Loucy (cell line): ENCODE data around the gene TMEM132D.

ENCODE experiments used
- H2AFZ ChIP-seq: fragments of 200-600 bp; sonication (generic); 2 replicates; pipeline ENCODE4 v1.6.0; 2016; ENCODE audit warnings: antibody characterized with exemption, mild to moderate bottlenecking, low read length, moderate library complexity
- H3F3A ChIP-seq: fragments of 200-600 bp; 2 replicates; pipeline ENCODE4 v1.6.0; 2016; ENCODE audit warnings: antibody characterized with exemption, low read depth, mild to moderate bottlenecking
- H3K27me3 ChIP-seq: fragments of 200-600 bp; sonication (generic); 2 replicates; pipeline ENCODE4 v1.6.1; 2014; ENCODE audit warnings: low read length, mild to moderate bottlenecking; ENCODE audit not compliant: insufficient read depth, poor library complexity, severe bottlenecking
- H3K36me3 ChIP-seq: fragments of 200-600 bp; sonication (generic); 2 replicates; pipeline ENCODE4 v1.6.1; 2016; ENCODE audit warnings: low read length; ENCODE audit not compliant: insufficient read depth
- H3K4me1 ChIP-seq: fragments of 200-600 bp; sonication (generic); 2 replicates; pipeline ENCODE4 v1.5.1; 2014; ENCODE audit warnings: low read length, mild to moderate bottlenecking; ENCODE audit not compliant: insufficient read depth, poor library complexity, severe bottlenecking
- H3K4me2 ChIP-seq: fragments of 200-600 bp; sonication (generic); 2 replicates; pipeline ENCODE4 v1.6.0; 2014; ENCODE audit warnings: antibody characterized with exemption, low read length, low read depth, mild to moderate bottlenecking; ENCODE audit not compliant: poor library complexity, severe bottlenecking
- H3K4me3 ChIP-seq: fragments of 200-600 bp; sonication (generic); 2 replicates; pipeline ENCODE4 v1.5.1; 2014; ENCODE audit warnings: low read length, mild to moderate bottlenecking, mixed read lengths; ENCODE audit not compliant: poor library complexity, severe bottlenecking
- H3K79me2 ChIP-seq: fragments of 200-600 bp; sonication (generic); 2 replicates; pipeline ENCODE4 v1.6.1; 2014; ENCODE audit warnings: low read length; ENCODE audit not compliant: insufficient read depth
- H3K9ac ChIP-seq: fragments of 200-600 bp; sonication (generic); 2 replicates; pipeline ENCODE4 v1.6.0; 2014; ENCODE audit warnings: mild to moderate bottlenecking, low read depth, low read length, moderate library complexity; ENCODE audit not compliant: poor library complexity, severe bottlenecking
- H3K9me2 ChIP-seq: fragments of 200-600 bp; sonication (generic); replicated peaks from 2 replicates; pipeline ENCODE4 v1.6.1; 2016; ENCODE audit warnings: low read depth, low read length, mixed read lengths
- H3K9me3 ChIP-seq: fragments of 200-600 bp; sonication (generic); 2 replicates; pipeline ENCODE4 v1.6.1; 2014; ENCODE audit warnings: mild to moderate bottlenecking, antibody characterized with exemption, low read length, low read depth; ENCODE audit not compliant: insufficient read depth
- H4K20me1 ChIP-seq: fragments of 200-600 bp; sonication (generic); 2 replicates; pipeline ENCODE4 v1.6.0; 2014; ENCODE audit warnings: antibody characterized with exemption, low read length, mild to moderate bottlenecking; ENCODE audit not compliant: insufficient read depth, poor library complexity, severe bottlenecking
- EZH2phosphoT487 ChIP-seq: fragments of 200-600 bp; IDR thresholded peaks from 2 replicates; pipeline ENCODE4 v1.6.1; 2018; ENCODE audit warnings: antibody characterized with exemption, mild to moderate bottlenecking, moderate library complexity, borderline replicate concordance
- TF ChIP-seq, protein P1 (sequence below): fragments of 200-600 bp; sonication (generic); conservative IDR thresholded peaks from 2 replicates; pipeline ENCODE4 v1.5.1; 2014; ENCODE audit warnings: mild to moderate bottlenecking, antibody characterized with exemption, low read length

Gene TMEM132D

GRCh38 chr12:129371268-129371667, 532.6 kb downstream of the TMEM132D start:
- Histone ChIP-seq H3K4me2 (no peak overlapping the region), H3F3A (no peaks in the 10 kb centered on the region), H3K4me3 (no peak overlapping the region), H3K9ac (no peak overlapping the region), H4K20me1 (no peaks in the 10 kb centered on the region), H3K4me1 (no peaks in the 10 kb centered on the region), H3K27me3 (no peaks in the 10 kb centered on the region), H2AFZ (no peak overlapping the region), H3K79me2 (no peaks in the 10 kb centered on the region), H3K9me3 (no peaks in the 10 kb centered on the region; the same call in 1 of the 2 replicates), H3K36me3 (no peaks in the 10 kb centered on the region), H3K9me2 (no peaks in the 10 kb centered on the region)
- TF ChIP-seq, protein P1, sequence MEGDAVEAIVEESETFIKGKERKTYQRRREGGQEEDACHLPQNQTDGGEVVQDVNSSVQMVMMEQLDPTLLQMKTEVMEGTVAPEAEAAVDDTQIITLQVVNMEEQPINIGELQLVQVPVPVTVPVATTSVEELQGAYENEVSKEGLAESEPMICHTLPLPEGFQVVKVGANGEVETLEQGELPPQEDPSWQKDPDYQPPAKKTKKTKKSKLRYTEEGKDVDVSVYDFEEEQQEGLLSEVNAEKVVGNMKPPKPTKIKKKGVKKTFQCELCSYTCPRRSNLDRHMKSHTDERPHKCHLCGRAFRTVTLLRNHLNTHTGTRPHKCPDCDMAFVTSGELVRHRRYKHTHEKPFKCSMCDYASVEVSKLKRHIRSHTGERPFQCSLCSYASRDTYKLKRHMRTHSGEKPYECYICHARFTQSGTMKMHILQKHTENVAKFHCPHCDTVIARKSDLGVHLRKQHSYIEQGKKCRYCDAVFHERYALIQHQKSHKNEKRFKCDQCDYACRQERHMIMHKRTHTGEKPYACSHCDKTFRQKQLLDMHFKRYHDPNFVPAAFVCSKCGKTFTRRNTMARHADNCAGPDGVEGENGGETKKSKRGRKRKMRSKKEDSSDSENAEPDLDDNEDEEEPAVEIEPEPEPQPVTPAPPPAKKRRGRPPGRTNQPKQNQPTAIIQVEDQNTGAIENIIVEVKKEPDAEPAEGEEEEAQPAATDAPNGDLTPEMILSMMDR: no peak
- TF ChIP-seq EZH2phosphoT487: no peak

DNA sequence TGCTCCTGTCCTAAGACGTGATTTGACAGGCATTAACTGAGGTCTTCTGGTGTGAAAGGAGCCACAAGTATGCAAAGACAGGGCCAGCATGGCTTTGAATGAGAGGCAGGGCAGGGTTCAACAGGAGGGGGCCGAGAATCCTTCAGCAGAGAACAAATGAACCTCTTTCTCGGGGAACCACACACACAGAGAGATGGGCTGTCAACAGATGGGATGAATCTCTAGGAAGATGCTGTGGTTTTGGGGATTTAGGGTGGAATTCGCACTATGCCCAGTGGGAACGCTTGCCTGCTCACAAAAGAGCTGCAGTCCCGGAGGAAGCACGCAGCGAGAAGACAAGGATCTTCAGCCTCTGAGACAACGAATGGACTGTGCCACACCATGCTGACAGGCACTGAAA, 537.2 kb downstream of the TMEM132D start:
- Histone ChIP-seq H4K20me1 (no peaks in the 10 kb centered on the region), H3K4me1 (no peaks in the 10 kb centered on the region), H3K27me3 (no peaks in the 10 kb centered on the region), H3K4me3 (no peak overlapping the region), H3K36me3 (no peaks in the 10 kb centered on the region), H3K9ac (no peak overlapping the region), H3K9me3 (no peaks in the 10 kb centered on the region; the same call in 1 of the 2 replicates), H3K79me2 (no peaks in the 10 kb centered on the region), H2AFZ (no peak overlapping the region), H3K4me2 (no peak overlapping the region), H3K9me2 (no peaks in the 10 kb centered on the region), H3F3A (no peaks in the 10 kb centered on the region)
- TF ChIP-seq, protein P1: no peak

- H4K20me1 ChIP-seq: no peaks in the 10 kb centered on the region
- H3K9me3 ChIP-seq: no peaks in the 10 kb centered on the region
- H3K4me2 ChIP-seq: no peak overlapping the region
- no peaks in the 10 kb centered on the region for H3K36me3 ChIP-seq
- no peaks in the 10 kb centered on the region for H3F3A ChIP-seq
- H3K79me2 ChIP-seq: no peaks in the 10 kb centered on the region
- no peak overlapping the region for H2AFZ ChIP-seq
- TF ChIP-seq, protein P1: no peak
- no peak for TF ChIP-seq EZH2phosphoT487
- no peaks in the 10 kb centered on the region for H3K4me1 ChIP-seq
- H3K9ac ChIP-seq: no peak overlapping the region
- no peaks in the 10 kb centered on the region for H3K27me3 ChIP-seq
- no peaks in the 10 kb centered on the region for H3K9me2 ChIP-seq
- no peak overlapping the region for H3K4me3 ChIP-seq
Observed at GRCh38 chr12:129363041-129363440, 540.8 kb downstream of the TMEM132D start.
